ENCODE data around the gene NR3C2. TPM values are rescaled to one million over a fixed set of nuclear protein-coding genes. Genes with fewer than 3 reads are reported as not detected.

The NR3C2 gene
- total and polyA plus RNA-seq, 3 experiments from 2014 or later, result 5.7 to 7.3 (median 6.3) TPM

DNA sequence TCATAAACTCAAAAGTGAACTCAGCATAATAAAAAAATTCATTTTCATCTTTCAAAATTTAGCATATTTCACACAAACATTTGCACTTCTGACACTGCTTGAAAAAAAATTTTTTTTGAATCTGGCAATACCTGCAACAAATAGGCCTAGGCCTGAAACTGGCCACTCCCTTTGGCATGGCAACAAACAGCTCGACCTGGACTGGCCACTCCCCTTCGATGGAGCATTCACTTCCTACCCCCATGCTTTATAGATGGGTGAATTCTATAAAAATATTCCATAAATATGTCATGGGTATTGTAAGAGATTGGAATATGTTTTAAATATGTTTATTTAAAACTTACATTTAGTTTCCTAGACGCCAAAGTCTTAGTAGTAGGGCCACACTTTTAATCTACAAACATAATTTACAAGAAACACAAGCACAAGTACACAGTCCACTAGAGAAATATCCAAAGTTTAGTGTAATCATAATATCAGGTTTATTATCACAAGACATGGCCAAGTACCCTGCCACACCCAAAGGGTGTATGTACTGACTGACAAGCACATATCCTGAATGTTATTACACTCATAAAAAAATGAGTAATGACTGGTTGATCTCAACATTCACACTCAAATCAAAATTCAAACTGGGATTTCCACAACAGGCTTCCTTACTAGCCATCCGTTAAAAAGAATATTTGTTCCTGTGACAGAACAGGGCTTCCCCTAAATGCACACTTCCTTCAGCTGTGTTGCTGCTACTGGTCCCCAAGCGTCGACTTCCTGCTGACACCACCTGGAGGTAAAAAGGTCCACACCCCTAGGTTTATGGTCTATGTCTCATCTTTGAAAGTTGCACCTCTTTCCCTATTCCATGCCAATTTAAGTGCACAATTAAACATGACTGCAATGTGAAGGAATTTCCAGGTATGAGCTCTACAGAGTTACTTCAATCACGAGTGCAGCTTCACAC is 271.5 kb downstream of the NR3C2 start:
- no peaks in the 10 kb centered on the region for H3K9me3 ChIP-seq (ENCODE audit: low read length)
- peaks cover 4% of the 10 kb centered on the region for H3K4me1 ChIP-seq (ENCODE audit: insufficient read depth, low read length)
- H3K4me3 ChIP-seq (ENCODE audit: low read length), result no peak overlapping the region
- Mint-ChIP-seq H3K27me3 (peaks cover 0 to 2% of the 10 kb centered on the region in 2 donors), H3K4me1 (peaks cover 23 to 37% (median 25%) of the 10 kb centered on the region in 3 donors), H3K27ac (peak overlapping the region in 2 of 8 donors; percentile 42 to 48), H3K9me3 (peaks cover 0 to 3% (median 2%) of the 10 kb centered on the region in 5 donors), H3K36me3 (peaks cover 8 to 28% (median 9%) of the 10 kb centered on the region in 3 donors), H3K4me3 (peak overlapping the region in 1 of 7 donors; percentile 5)
- peak in 1 of 5 donors; percentile 13 for DNase-seq
- POLR2A ChIA-PET, result no interaction called here
- H3K36me3 ChIP-seq (ENCODE audit: insufficient read depth, low read length), result no peaks in the 10 kb centered on the region
- H3K27ac ChIP-seq (ENCODE audit: low read depth, low read length), result no peak overlapping the region
- CTCF ChIA-PET, result no interaction called here
- no peaks in the 10 kb centered on the region for H3K27me3 ChIP-seq (ENCODE audit: insufficient read depth, low read length, poor library complexity, severe bottlenecking)

DNA sequence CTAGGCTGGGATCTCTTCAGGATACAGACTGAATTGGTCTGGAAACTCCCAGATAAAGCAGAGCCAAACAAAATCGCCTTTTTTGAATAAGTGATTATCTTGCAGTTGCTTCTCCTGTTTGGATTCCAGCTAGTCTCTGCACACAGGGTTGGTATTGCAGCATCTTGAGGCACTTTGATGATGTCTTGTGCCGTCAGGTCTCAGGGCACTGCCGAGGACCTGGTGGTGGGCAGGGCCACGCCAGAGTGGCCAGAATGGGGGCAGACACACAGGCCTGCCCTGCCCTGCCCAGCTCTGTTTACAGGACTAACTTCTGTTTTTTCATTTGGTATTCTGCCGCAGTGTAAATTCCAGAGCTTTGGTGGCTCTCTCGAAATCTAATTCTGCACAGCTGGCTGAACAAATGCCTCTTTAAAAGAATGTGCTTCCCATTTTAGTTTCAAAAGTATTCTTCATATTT is 276.1 kb downstream of the NR3C2 start:
- no peak overlapping the region for H3K27ac ChIP-seq (ENCODE audit: low read depth, low read length)
- peaks cover 10 to 40% (median 14%) of the 10 kb centered on the region in 3 donors for H3K4me1 Mint-ChIP-seq
- ChIA-PET POLR2A (no interaction called here), CTCF (no interaction called here)
- H3K4me1 ChIP-seq (ENCODE audit: insufficient read depth, low read length), result peaks cover 2% of the 10 kb centered on the region
- no peaks in the 10 kb centered on the region for H3K27me3 ChIP-seq (ENCODE audit: insufficient read depth, low read length, poor library complexity, severe bottlenecking)
- H3K36me3 ChIP-seq (ENCODE audit: insufficient read depth, low read length), result no peaks in the 10 kb centered on the region
- no peaks in the 10 kb centered on the region for H3K27me3 Mint-ChIP-seq
- H3K9me3 Mint-ChIP-seq, result no peaks in the 10 kb centered on the region
- no peak for DNase-seq
- H3K4me3 Mint-ChIP-seq, result no peak overlapping the region
- no peaks in the 10 kb centered on the region for H3K9me3 ChIP-seq (ENCODE audit: low read length)
- no peak overlapping the region for H3K4me3 ChIP-seq (ENCODE audit: low read length)
- H3K27ac Mint-ChIP-seq, result no peak overlapping the region
- H3K36me3 Mint-ChIP-seq, result peaks cover 0 to 4% (median 2%) of the 10 kb centered on the region in 3 donors

DNA sequence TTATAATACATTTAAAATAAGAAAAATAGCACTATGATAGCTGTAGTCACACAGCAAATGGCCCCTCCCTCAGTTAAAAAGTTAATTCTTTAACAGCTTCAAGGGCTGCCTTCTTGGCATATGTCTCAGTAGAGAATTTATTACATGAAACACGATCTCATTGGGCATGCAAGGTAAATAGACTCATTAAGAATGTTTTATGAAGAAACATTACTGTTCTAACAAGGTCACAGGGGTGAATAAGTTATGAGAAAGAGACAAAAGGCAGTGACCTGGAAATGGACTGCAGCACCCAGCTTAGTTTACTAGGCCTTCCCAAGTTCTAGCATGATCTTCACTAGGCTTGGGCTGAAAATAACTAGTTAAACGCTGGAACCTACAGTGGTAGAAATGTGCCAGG is 277.7 kb downstream of the NR3C2 start:
- POLR2A ChIA-PET, result no interaction called here
- CTCF ChIA-PET, result no interaction called here
- Mint-ChIP-seq H3K27ac (no peak overlapping the region), H3K9me3 (peaks cover 0 to 2% (median 0%) of the 10 kb centered on the region in 5 donors), H3K4me1 (peaks cover 3 to 33% (median 7%) of the 10 kb centered on the region in 3 donors), H3K27me3 (no peaks in the 10 kb centered on the region), H3K4me3 (no peak overlapping the region), H3K36me3 (peaks cover 0 to 2% (median 0%) of the 10 kb centered on the region in 3 donors)
- Histone ChIP-seq H3K27me3 (ENCODE audit: insufficient read depth, low read length, poor library complexity, severe bottlenecking) (no peaks in the 10 kb centered on the region), H3K4me3 (ENCODE audit: low read length) (no peak overlapping the region), H3K4me1 (ENCODE audit: insufficient read depth, low read length) (no peaks in the 10 kb centered on the region), H3K36me3 (ENCODE audit: insufficient read depth, low read length) (no peaks in the 10 kb centered on the region), H3K9me3 (ENCODE audit: low read length) (no peaks in the 10 kb centered on the region), H3K27ac (ENCODE audit: low read depth, low read length) (no peak overlapping the region)
- DNase-seq, result no peak

DNA sequence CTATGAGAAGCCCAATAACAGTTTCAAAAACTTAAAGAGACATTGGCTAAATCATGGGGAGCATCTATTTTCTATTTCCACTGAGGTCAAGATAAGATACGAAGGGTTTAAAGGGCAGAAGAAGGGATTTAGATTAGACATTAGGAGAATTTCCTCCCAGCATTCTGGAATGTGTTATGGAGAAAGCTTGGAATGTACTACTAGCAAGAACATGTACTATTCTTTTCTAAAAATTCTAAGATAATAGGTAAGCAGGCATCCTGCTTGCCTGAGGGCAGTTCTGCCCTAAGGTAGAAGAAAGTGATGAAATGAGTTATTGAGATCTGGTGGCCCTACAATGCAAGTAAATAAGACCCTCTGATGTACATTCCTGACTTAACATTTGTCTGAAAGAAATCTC is 279.2 kb downstream of the NR3C2 start:
- POLR2A ChIA-PET, result no interaction called here

DNA sequence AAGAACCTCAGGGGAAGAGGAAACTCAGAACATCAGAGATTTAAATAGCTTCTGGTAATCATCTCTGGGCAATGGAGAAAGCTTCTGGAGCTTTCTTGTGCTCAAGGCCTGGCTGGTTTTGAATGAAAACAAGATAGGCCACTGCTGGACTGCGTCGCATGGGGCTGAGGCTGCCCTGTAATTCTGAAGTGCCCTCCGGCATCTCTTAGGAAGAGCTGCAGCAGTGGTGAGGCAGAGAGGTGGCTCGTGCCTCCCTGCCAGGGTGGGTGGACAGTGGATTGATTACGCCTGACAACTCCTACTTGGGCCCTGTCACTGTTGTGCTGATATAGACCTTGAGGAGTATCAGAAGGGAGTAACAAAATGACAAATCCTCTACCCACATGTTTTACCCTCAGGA is 279.7 kb downstream of the NR3C2 start:
- H3K36me3 ChIP-seq (ENCODE audit: insufficient read depth, low read length), result no peaks in the 10 kb centered on the region
- Mint-ChIP-seq H3K4me1 (peaks cover 3 to 33% (median 3%) of the 10 kb centered on the region in 3 donors), H3K4me3 (no peak overlapping the region), H3K36me3 (peaks cover 0 to 2% (median 0%) of the 10 kb centered on the region in 3 donors), H3K9me3 (peaks cover 0 to 4% (median 0%) of the 10 kb centered on the region in 5 donors), H3K27me3 (no peaks in the 10 kb centered on the region), H3K27ac (peak overlapping the region in 1 of 8 donors; percentile 68)
- H3K4me3 ChIP-seq (ENCODE audit: low read length), result no peak overlapping the region
- CTCF ChIA-PET, result no interaction called here
- no peaks in the 10 kb centered on the region for H3K4me1 ChIP-seq (ENCODE audit: insufficient read depth, low read length)
- no peak for DNase-seq
- no peaks in the 10 kb centered on the region for H3K9me3 ChIP-seq (ENCODE audit: low read length)
- H3K27me3 ChIP-seq (ENCODE audit: insufficient read depth, low read length, poor library complexity, severe bottlenecking), result no peaks in the 10 kb centered on the region
- H3K27ac ChIP-seq (ENCODE audit: low read depth, low read length), result no peak overlapping the region
- POLR2A ChIA-PET, result no interaction called here

More for the DNA sequence above, 279.2 kb downstream of the NR3C2 start:
- Histone ChIP-seq H3K27ac (ENCODE audit: low read depth, low read length) (no peak overlapping the region), H3K4me1 (ENCODE audit: insufficient read depth, low read length) (no peaks in the 10 kb centered on the region), H3K4me3 (ENCODE audit: low read length) (no peak overlapping the region), H3K27me3 (ENCODE audit: insufficient read depth, low read length, poor library complexity, severe bottlenecking) (no peaks in the 10 kb centered on the region), H3K36me3 (ENCODE audit: insufficient read depth, low read length) (no peaks in the 10 kb centered on the region), H3K9me3 (ENCODE audit: low read length) (no peaks in the 10 kb centered on the region)
- DNase-seq, result no peak
- H3K4me1 Mint-ChIP-seq, result peaks cover 3 to 33% (median 7%) of the 10 kb centered on the region in 3 donors
- no peak overlapping the region for H3K27ac Mint-ChIP-seq
- no peak overlapping the region for H3K4me3 Mint-ChIP-seq
- H3K27me3 Mint-ChIP-seq, result no peaks in the 10 kb centered on the region
- CTCF ChIA-PET, result no interaction called here
- peaks cover 0 to 2% (median 0%) of the 10 kb centered on the region in 3 donors for H3K36me3 Mint-ChIP-seq
- H3K9me3 Mint-ChIP-seq, result peaks cover 0 to 4% (median 0%) of the 10 kb centered on the region in 5 donors

DNA sequence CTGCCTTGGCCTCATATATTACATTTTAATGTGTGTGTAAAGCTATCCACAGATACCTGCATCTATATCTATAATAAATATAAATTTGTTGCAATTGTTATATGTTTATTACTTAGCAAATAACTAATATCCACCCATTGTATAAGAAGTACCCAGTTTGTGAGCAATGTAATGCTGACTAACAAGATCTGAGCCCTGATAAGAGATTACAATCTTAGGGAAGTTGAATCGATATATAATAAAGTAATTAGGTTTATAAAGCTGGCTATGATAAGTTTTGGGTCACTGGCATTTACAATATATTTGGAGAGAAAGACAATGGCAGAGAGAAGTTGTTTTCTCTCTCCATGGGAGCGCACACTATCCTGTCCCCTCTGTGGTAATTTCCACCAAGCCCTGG is 280.6 kb downstream of the NR3C2 start:
- H3K4me3 Mint-ChIP-seq, result no peak overlapping the region
- CTCF ChIA-PET, result no interaction called here
- no peaks in the 10 kb centered on the region for H3K36me3 ChIP-seq (ENCODE audit: insufficient read depth, low read length)

DNA sequence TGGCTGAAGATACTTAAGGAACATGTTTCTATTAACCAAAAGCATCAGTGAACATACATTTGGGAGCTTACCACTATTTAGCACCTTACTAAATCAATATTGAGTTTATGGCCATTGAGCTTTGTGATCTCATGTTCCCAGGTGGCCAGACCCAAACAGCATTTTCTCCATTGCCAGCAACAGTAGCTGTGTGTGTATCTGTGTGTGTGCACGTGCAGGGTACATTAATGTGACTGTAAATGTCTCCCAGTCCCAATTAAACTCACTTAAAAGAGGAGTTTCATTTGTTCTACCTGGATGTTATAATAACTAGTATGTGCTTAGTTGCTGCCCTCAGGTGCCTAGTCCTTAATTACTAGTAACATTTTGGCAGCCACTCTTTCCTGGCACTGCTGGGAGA is 282.4 kb downstream of the NR3C2 start:
- POLR2A ChIA-PET, result no interaction called here
- H3K9me3 ChIP-seq (ENCODE audit: low read length), result no peaks in the 10 kb centered on the region
- H3K36me3 ChIP-seq (ENCODE audit: insufficient read depth, low read length), result no peaks in the 10 kb centered on the region
- Mint-ChIP-seq H3K9me3 (peaks cover 0 to 4% (median 2%) of the 10 kb centered on the region in 5 donors), H3K4me1 (peaks cover 0 to 15% (median 3%) of the 10 kb centered on the region in 3 donors), H3K27ac (no peak overlapping the region), H3K36me3 (peaks cover 4 to 5% (median 5%) of the 10 kb centered on the region in 3 donors), H3K4me3 (no peak overlapping the region), H3K27me3 (no peaks in the 10 kb centered on the region)
- CTCF ChIA-PET, result interaction anchor here (1.0 kb wide), 1 partner anchor 183 kb away, joined by 3 read pairs; no protein-coding TSS in a partner anchor
- H3K4me3 ChIP-seq (ENCODE audit: low read length), result no peak overlapping the region
- no peaks in the 10 kb centered on the region for H3K27me3 ChIP-seq (ENCODE audit: insufficient read depth, low read length, poor library complexity, severe bottlenecking)
- no peak overlapping the region for H3K27ac ChIP-seq (ENCODE audit: low read depth, low read length)
- no peak for DNase-seq
- no peaks in the 10 kb centered on the region for H3K4me1 ChIP-seq (ENCODE audit: insufficient read depth, low read length)

More for the DNA sequence above, 280.6 kb downstream of the NR3C2 start:
- Mint-ChIP-seq H3K27ac (no peak overlapping the region), H3K9me3 (peaks cover 0 to 4% (median 2%) of the 10 kb centered on the region in 5 donors), H3K36me3 (peaks cover 0 to 3% (median 0%) of the 10 kb centered on the region in 3 donors), H3K4me1 (peaks cover 0 to 28% (median 3%) of the 10 kb centered on the region in 3 donors), H3K27me3 (no peaks in the 10 kb centered on the region)
- Histone ChIP-seq H3K9me3 (ENCODE audit: low read length) (no peaks in the 10 kb centered on the region), H3K27me3 (ENCODE audit: insufficient read depth, low read length, poor library complexity, severe bottlenecking) (no peaks in the 10 kb centered on the region), H3K4me3 (ENCODE audit: low read length) (no peak overlapping the region), H3K4me1 (ENCODE audit: insufficient read depth, low read length) (no peaks in the 10 kb centered on the region), H3K27ac (ENCODE audit: low read depth, low read length) (no peak overlapping the region)
- DNase-seq, result no peak
- POLR2A ChIA-PET, result no interaction called here

GRCh38 chr4:148154769-148155168 is 287.4 kb downstream of the NR3C2 start:
- no peaks in the 10 kb centered on the region for H3K4me1 ChIP-seq (ENCODE audit: insufficient read depth, low read length)
- ChIA-PET POLR2A (no interaction called here), CTCF (no interaction called here)
- H3K27ac Mint-ChIP-seq, result no peak overlapping the region
- no peaks in the 10 kb centered on the region for H3K9me3 ChIP-seq (ENCODE audit: low read length)
- peaks cover 0 to 4% (median 1%) of the 10 kb centered on the region in 5 donors for H3K9me3 Mint-ChIP-seq
- no peak overlapping the region for H3K4me3 ChIP-seq (ENCODE audit: low read length)
- no peaks in the 10 kb centered on the region for H3K36me3 ChIP-seq (ENCODE audit: insufficient read depth, low read length)
- no peaks in the 10 kb centered on the region for H3K27me3 Mint-ChIP-seq
- H3K4me1 Mint-ChIP-seq, result peaks cover 0 to 4% (median 0%) of the 10 kb centered on the region in 3 donors
- no peak overlapping the region for H3K4me3 Mint-ChIP-seq
- peaks cover 7 to 43% (median 16%) of the 10 kb centered on the region in 3 donors for H3K36me3 Mint-ChIP-seq
- H3K27me3 ChIP-seq (ENCODE audit: insufficient read depth, low read length, poor library complexity, severe bottlenecking), result no peaks in the 10 kb centered on the region
- no peak overlapping the region for H3K27ac ChIP-seq (ENCODE audit: low read depth, low read length)
- no peak for DNase-seq

All from CD8-positive, alpha-beta memory T cell (primary cell).